Sigmoid colon (tissue), 7 donors: ENCODE results near the gene PHTF2. TPM values are rescaled to one million over a fixed set of nuclear protein-coding genes. Genes with fewer than 3 reads are reported as not detected.

Experiments
- DNase-seq: peaks from one replicate; pipeline ENCODE4 v3.0.0-alpha.2; 2019
- H3K27ac ChIP-seq, 4 donors: fragments of 200-600 bp; sonication (generic); one replicate each; pipeline ENCODE4 v1.5.1; 2016 to 2019; ENCODE audit warnings: mild to moderate bottlenecking in 1 of 4
- H3K27me3 ChIP-seq, 3 donors: fragments of 200-600 bp; sonication (generic); one replicate each; pipeline ENCODE4 v1.5.1; 2019; ENCODE audit warnings: mild to moderate bottlenecking in 1 of 3
- H3K36me3 ChIP-seq, 4 donors: fragments of 200-600 bp; sonication (generic); one replicate each; pipeline ENCODE4 v1.5.1; 2016 to 2019
- H3K4me1 ChIP-seq, 4 donors: fragments of 200-600 bp; sonication (generic); one replicate each; pipeline ENCODE4 v1.5.1; 2017 to 2019
- H3K4me3 ChIP-seq, 4 donors: fragments of 200-600 bp; sonication (generic); one replicate each; pipeline ENCODE4 v1.5.1; 2017 to 2019; ENCODE audit warnings: mild to moderate bottlenecking in 2 of 4, moderate library complexity in 1 of 4
- H3K9me3 ChIP-seq, 4 donors: fragments of 200-600 bp in 3 of 4; sonication (generic) in 3 of 4; one replicate each; pipeline versions ENCODE4 v1.5.1 to v1.6.1; 2013 to 2019
- CTCF ChIP-seq, 4 experiments: fragments of 450-650 bp in 3 of 4; fragments of 200-600 bp in 1 of 4; IDR thresholded peaks; one replicate each; pipeline ENCODE4 v1.5.1; 2016 to 2019; ENCODE audit warnings: antibody characterized with exemption in 4 of 4, mild to moderate bottlenecking in 3 of 4, moderate library complexity in 2 of 4
- EP300 ChIP-seq, 4 donors: sonication (generic); formaldehyde crosslinking; IDR thresholded peaks; one replicate each; pipeline ENCODE4 v1.6.1; 2017; ENCODE audit warnings: antibody characterized with exemption in 4 of 4
- POLR2A ChIP-seq, 2 donors: fragments of 450-650 bp; IDR thresholded peaks; one replicate each; pipeline ENCODE4 v1.6.1; 2016; ENCODE audit warnings: antibody characterized with exemption in 2 of 2, mild to moderate bottlenecking in 2 of 2, moderate library complexity in 2 of 2
- POLR2AphosphoS5 ChIP-seq, 4 donors: sonication (generic); formaldehyde crosslinking; IDR thresholded peaks; one replicate each; pipeline ENCODE4 v1.6.1; 2017; ENCODE audit warnings: antibody characterized with exemption in 4 of 4
- WGBS, 2 donors: extraction: QIAGEN DNeasy Blood & Tissue Kit; methylation state at CpG; one replicate each; pipeline ENCODE4 v1.1.7; 2013; 5-methylcytosine and 5-hydroxymethylcytosine counted together
- intact Hi-C: fragments of 100-400 bp; cut with DNase I; formaldehyde crosslinking; loops from one replicate; pipeline ENCODE4 v1.15.1; 2023
- polyA plus RNA-seq, 3 donors: library from polyadenylated mRNA; stranded (reverse); fragments of 200-250 nt; gene quantifications; one replicate each; pipeline ENCODE4 v1.2.3, GENCODE V29; 2013
- total RNA-seq, 4 donors: library from RNA; depleted of rRNA; stranded (reverse); fragments of >200 nt; gene quantifications; one replicate each; pipeline ENCODE4 v1.1.0, GENCODE V29; 2016
- donor health status: healthy with polysubstance abuse.
- donor health status: Bipolar disorder and iron deficiency.
- donor health status: healthy.

The PHTF2 gene
- total and polyA plus RNA-seq, 7 donors = 2.3 to 19.3 (median 17.4) TPM

GRCh38 chr7:77811516-77812289, 13.1 kb downstream of the PHTF2 start:
- TF ChIP-seq EP300 (IDR thresholded peaks at IDR 0.05) (no peak), CTCF (IDR thresholded peaks at IDR 0.05) (no peak)
- H3K4me1 ChIP-seq = peaks cover 0 to 10% (median 3%) of the 10 kb centered on the region in 4 donors
- H3K27me3 ChIP-seq = no peaks in the 10 kb centered on the region
- DNase-seq = no peak
- intact Hi-C loops = no loop called here
- peaks cover 0 to 3% (median 3%) of the 10 kb centered on the region in 4 donors for H3K9me3 ChIP-seq
- 95 to 97% methylated on average over 2 of the region's 2 CpGs for WGBS, 2 donors
- H3K36me3 ChIP-seq = no peaks in the 10 kb centered on the region
- H3K4me3 ChIP-seq = no peak overlapping the region
- peak overlapping the region in 1 of 4 donors; percentile 18 for H3K27ac ChIP-seq

DNA sequence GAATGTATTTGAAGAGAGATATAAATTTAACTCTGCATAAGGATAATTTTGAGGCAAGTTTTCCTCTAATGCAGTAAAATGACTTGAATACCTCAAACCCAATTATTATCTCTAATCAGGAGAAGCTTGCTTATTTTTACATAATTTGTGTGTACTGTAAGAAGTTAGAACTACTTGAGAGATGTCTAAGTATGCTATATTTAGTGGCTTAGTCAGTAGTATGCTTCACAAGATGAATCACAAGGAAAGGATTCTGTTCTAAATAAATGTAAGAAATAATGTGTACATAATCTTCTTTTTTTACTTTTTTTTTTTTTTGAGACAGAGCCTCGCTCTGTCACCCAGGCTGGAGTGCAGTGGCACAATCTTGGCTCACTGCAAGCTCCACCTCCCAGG, 13.7 kb downstream of the PHTF2 start:
- peaks cover 0 to 3% (median 0%) of the 10 kb centered on the region in 4 donors for H3K9me3 ChIP-seq
- peaks cover 0 to 10% (median 3%) of the 10 kb centered on the region in 4 donors for H3K4me1 ChIP-seq
- H3K4me3 ChIP-seq = no peak overlapping the region
- no peak for TF ChIP-seq EP300 (IDR thresholded peaks at IDR 0.05)
- TF ChIP-seq POLR2AphosphoS5 (IDR thresholded peaks at IDR 0.05) = no peak
- no peak for TF ChIP-seq POLR2A (IDR thresholded peaks at IDR 0.05)
- TF ChIP-seq CTCF (IDR thresholded peaks at IDR 0.05) = no peak
- WGBS, 2 donors = 90% methylated on average over 1 of the region's 1 CpG
- H3K27me3 ChIP-seq = no peaks in the 10 kb centered on the region
- H3K27ac ChIP-seq = peak overlapping the region in 1 of 4 donors; percentile 18
- no peaks in the 10 kb centered on the region for H3K36me3 ChIP-seq
- no peak for DNase-seq
- intact Hi-C loops = no loop called here

GRCh38 chr7:77813180-77813579, 14.6 kb downstream of the PHTF2 start:
- no peak overlapping the region for H3K4me3 ChIP-seq
- no peaks in the 10 kb centered on the region for H3K36me3 ChIP-seq
- H3K27ac ChIP-seq = no peak overlapping the region
- H3K27me3 ChIP-seq = no peaks in the 10 kb centered on the region
- H3K9me3 ChIP-seq = peaks cover 0 to 3% (median 0%) of the 10 kb centered on the region in 4 donors
- no peak for DNase-seq
- H3K4me1 ChIP-seq = peaks cover 0 to 10% (median 3%) of the 10 kb centered on the region in 4 donors
- intact Hi-C loops = no loop called here
- 83 to 85% methylated on average over 2 of the region's 2 CpGs for WGBS, 2 donors
- TF ChIP-seq POLR2A (IDR thresholded peaks at IDR 0.05) = no peak
- TF ChIP-seq CTCF (IDR thresholded peaks at IDR 0.05) = no peak
- TF ChIP-seq POLR2AphosphoS5 (IDR thresholded peaks at IDR 0.05) = no peak
- no peak for TF ChIP-seq EP300 (IDR thresholded peaks at IDR 0.05)

DNA sequence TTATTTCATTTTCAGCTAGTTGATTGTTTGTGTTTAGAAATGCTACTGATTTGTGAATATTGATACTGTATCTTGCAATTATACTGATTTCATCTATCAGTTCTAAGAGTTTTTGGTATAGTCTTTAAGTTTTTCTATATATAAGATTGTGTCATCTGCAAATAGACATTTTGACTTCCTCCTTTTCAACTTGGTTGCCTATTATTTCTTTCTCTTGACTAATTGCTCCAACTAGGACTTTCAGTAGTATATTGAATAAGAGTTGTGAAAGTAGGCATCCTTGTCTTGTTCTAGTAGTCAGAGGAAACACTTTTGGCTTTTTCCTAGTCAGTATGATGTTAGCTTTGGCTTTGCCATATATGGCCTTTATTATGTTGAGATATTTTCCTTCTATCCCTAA, 20.4 kb downstream of the PHTF2 start:
- TF ChIP-seq POLR2AphosphoS5 (IDR thresholded peaks at IDR 0.05) (no peak), POLR2A (IDR thresholded peaks at IDR 0.05) (no peak), CTCF (IDR thresholded peaks at IDR 0.05) (no peak), EP300 (IDR thresholded peaks at IDR 0.05) (no peak)
- no peak overlapping the region for H3K4me3 ChIP-seq
- no peaks in the 10 kb centered on the region for H3K4me1 ChIP-seq
- H3K27ac ChIP-seq = no peak overlapping the region
- peaks cover 3 to 15% (median 12%) of the 10 kb centered on the region in 4 donors for H3K9me3 ChIP-seq
- intact Hi-C loops = no loop called here
- no peaks in the 10 kb centered on the region for H3K36me3 ChIP-seq
- no peak for DNase-seq
- H3K27me3 ChIP-seq = no peaks in the 10 kb centered on the region
